HepG2 (cell line): ENCODE data around the gene YIF1A. TPM values are rescaled to one million over a fixed set of nuclear protein-coding genes. Genes with fewer than 3 reads are reported as not detected.

Experiments
- GFI1 ChIP-seq: sonication (generic); formaldehyde crosslinking; IDR thresholded peaks from 2 replicates; pipeline ENCODE4 v1.5.0; 2020; ENCODE audit warnings: missing genetic modification reagents, mild to moderate bottlenecking, borderline replicate concordance
- HCFC1 ChIP-seq: fragments of 150-350 bp; IDR thresholded peaks from 2 replicates; pipeline ENCODE4 v1.6.1; 2014; ENCODE audit warnings: low read depth, low read length
- HNRNPK ChIP-seq: fragments of 200-400 bp; formaldehyde crosslinking; IDR thresholded peaks from 2 replicates; pipeline ENCODE4 v1.6.1; 2018; ENCODE audit warnings: low read length, low read depth, moderate library complexity, mild to moderate bottlenecking; ENCODE audit not compliant: poor library complexity, severe bottlenecking
- HOXA3 ChIP-seq: sonication (generic); formaldehyde crosslinking; IDR thresholded peaks from 2 replicates; pipeline ENCODE4 v1.5.0; 2020; ENCODE audit warnings: missing genetic modification reagents
- NCOR1 ChIP-seq: fragments of 200-600 bp; sonication (generic); IDR thresholded peaks from 2 replicates; pipeline ENCODE4 v1.7.0; 2017; ENCODE audit warnings: antibody characterized with exemption, low read length, borderline replicate concordance
- PHF5A ChIP-seq: IDR thresholded peaks from one replicate; pipeline ENCODE4 v1.6.1; 2018; ENCODE audit warnings: low read depth, missing genetic modification reagents; ENCODE audit not compliant: unreplicated experiment
- PHF8 ChIP-seq: sonication (generic); formaldehyde crosslinking; IDR thresholded peaks from 2 replicates; pipeline ENCODE4 v1.5.0; 2020; ENCODE audit warnings: missing genetic modification reagents
- ZFP36L1 ChIP-seq: sonication (generic); formaldehyde crosslinking; IDR thresholded peaks from 2 replicates; pipeline ENCODE4 v1.8.0; 2022; ENCODE audit warnings: mild to moderate bottlenecking, missing genetic modification reagents, moderate library complexity
- ZNF160 ChIP-seq: sonication (generic); formaldehyde crosslinking; IDR thresholded peaks from 2 replicates; pipeline ENCODE4 v1.8.0; 2022; ENCODE audit warnings: mild to moderate bottlenecking, inconsistent platforms, missing genetic modification reagents
- ZNF343 ChIP-seq: sonication (generic); formaldehyde crosslinking; IDR thresholded peaks from 2 replicates; pipeline ENCODE4 v1.4.0; 2020; ENCODE audit warnings: mild to moderate bottlenecking, missing genetic modification reagents
- ZNF703 ChIP-seq: sonication (generic); formaldehyde crosslinking; IDR thresholded peaks from 2 replicates; pipeline ENCODE4 v1.5.1; 2020; ENCODE audit warnings: missing genetic modification reagents, mild to moderate bottlenecking, moderate library complexity, borderline replicate concordance
- ZNF749 ChIP-seq: sonication (generic); formaldehyde crosslinking; IDR thresholded peaks from 2 replicates; pipeline ENCODE4 v1.8.0; 2022; ENCODE audit warnings: mild to moderate bottlenecking, missing genetic modification reagents, moderate library complexity, borderline replicate concordance
- ZNF768 ChIP-seq: sonication (generic); formaldehyde crosslinking; IDR thresholded peaks from 2 replicates; pipeline ENCODE4 v1.4.0; 2020; ENCODE audit warnings: missing genetic modification reagents
- polyA plus RNA-seq, 8 experiments: library from polyadenylated mRNA; depleted of rRNA in 3 of 8; stranded (reverse) in 7 of 8; unstranded in 1 of 8; fragments of >200 nt; fragmentation: Illumina TruSeq in 4 of 8; extraction: Trizol in 4 of 8; gene quantifications; 2 replicates each; pipeline versions ENCODE4 v1.2.1 to v1.2.3, GENCODE V29; 2011 to 2016; ENCODE audit warnings: low read depth in 4 of 8, missing spikeins in 1 of 8, mixed read lengths in 1 of 8; ENCODE audit not compliant: insufficient read depth in 1 of 8
- total RNA-seq, 5 experiments: library from RNA; depleted of rRNA; stranded (reverse); fragments of >200 nt; fragmentation: Illumina TruSeq; extraction: Trizol; gene quantifications; 2 replicates each; pipeline ENCODE4 v1.2.3, GENCODE V29; 2016; ENCODE audit warnings: low read depth in 1 of 5
- TF ChIP-seq, protein P1 (sequence below): sonication (generic); formaldehyde crosslinking; conservative IDR thresholded peaks from 2 replicates; pipeline ENCODE4 v1.8.0; 2022; ENCODE audit warnings: mild to moderate bottlenecking, moderate library complexity, missing genetic modification reagents
- TF ChIP-seq, protein P2 (sequence below): sonication (generic); formaldehyde crosslinking; IDR thresholded peaks from 2 replicates; pipeline ENCODE4 v1.4.0; 2020; ENCODE audit warnings: missing genetic modification reagents
- TF ChIP-seq, protein P3 (sequence below): sonication (generic); formaldehyde crosslinking; IDR thresholded peaks from 2 replicates; pipeline ENCODE4 v1.8.1; 2023; ENCODE audit warnings: mild to moderate bottlenecking, inconsistent platforms, moderate library complexity, missing genetic modification reagents, borderline replicate concordance
- TF ChIP-seq, protein P4 (sequence below): IDR thresholded peaks from 2 replicates; pipeline ENCODE4 v1.6.1; 2016
- TF ChIP-seq, protein P5 (sequence below): sonication (generic); formaldehyde crosslinking; IDR thresholded peaks from 2 replicates; pipeline ENCODE4 v1.4.0; 2020; ENCODE audit warnings: missing genetic modification reagents, borderline replicate concordance

YIF1A gene
- total and polyA plus RNA-seq, 2 of the 13 experiments (the other 11 are each of a cell fraction or from before 2014, with no cell fraction given): 133 to 145 TPM

DNA sequence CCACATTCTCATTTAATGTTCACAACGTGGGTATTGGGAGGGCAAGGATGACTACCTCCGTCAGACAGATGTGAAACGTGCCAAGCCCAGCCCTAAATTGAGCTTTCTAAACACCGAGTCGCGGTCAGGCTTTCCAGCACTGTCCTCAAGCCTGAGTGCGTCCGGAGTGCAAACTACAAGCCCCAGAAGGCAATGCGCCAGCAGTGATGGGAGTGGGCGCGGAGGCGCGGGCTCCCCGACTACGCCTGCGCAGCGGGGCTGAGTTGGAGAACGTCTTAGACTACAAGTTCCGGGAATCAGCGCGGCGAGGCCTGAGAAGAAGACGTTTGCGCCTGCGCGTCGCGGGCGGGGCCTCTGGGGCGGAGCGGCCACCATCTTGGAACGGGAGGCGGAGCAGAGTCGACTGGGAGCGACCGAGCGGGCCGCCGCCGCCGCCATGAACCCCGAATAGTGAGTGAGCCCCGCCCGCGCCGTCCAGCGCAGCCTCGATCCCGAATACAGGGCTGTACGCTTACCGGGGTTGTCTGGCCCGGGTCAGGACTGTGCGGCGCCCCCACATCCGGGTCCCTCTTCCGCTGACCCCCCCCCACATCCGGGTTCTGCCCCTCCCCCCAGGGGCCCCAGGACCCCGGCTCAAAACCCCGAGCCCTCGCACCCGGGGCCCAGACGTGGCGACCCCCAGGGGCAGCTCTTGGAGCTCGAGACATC, 20.5 kb downstream of the YIF1A start, which contains the start of gene RAB1B (continued):
- TF ChIP-seq ZNF343 (CRISPR knock-in tag) (0 out of 2 replicates have a peak, but pooled peaks have one; percentile 5), PHF8 (CRISPR knock-in tag) (peak; percentile 67), HCFC1 (peak; percentile 94), GFI1 (0 out of 2 replicates have a peak, but pooled peaks have one; percentile 31), ZNF160 (CRISPR knock-in tag) (no peak), ZFP36L1 (CRISPR knock-in tag) (no peak), PHF5A (CRISPR knock-in tag) (peak; percentile 21), ZNF749 (CRISPR knock-in tag) (0 out of 2 replicates have a peak, but pooled peaks have one; percentile 26), HOXA3 (CRISPR knock-in tag) (peak; percentile 97), ZNF768 (CRISPR knock-in tag) (no peak), ZNF703 (no peak), NCOR1 (no peak), HNRNPK (peak; percentile 49)
- TF ChIP-seq, protein P1, sequence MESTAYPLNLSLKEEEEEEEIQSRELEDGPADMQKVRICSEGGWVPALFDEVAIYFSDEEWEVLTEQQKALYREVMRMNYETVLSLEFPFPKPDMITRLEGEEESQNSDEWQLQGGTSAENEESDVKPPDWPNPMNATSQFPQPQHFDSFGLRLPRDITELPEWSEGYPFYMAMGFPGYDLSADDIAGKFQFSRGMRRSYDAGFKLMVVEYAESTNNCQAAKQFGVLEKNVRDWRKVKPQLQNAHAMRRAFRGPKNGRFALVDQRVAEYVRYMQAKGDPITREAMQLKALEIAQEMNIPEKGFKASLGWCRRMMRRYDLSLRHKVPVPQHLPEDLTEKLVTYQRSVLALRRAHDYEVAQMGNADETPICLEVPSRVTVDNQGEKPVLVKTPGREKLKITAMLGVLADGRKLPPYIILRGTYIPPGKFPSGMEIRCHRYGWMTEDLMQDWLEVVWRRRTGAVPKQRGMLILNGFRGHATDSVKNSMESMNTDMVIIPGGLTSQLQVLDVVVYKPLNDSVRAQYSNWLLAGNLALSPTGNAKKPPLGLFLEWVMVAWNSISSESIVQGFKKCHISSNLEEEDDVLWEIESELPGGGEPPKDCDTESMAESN (CRISPR knock-in tag): peak; percentile 60
- TF ChIP-seq, protein P2, sequence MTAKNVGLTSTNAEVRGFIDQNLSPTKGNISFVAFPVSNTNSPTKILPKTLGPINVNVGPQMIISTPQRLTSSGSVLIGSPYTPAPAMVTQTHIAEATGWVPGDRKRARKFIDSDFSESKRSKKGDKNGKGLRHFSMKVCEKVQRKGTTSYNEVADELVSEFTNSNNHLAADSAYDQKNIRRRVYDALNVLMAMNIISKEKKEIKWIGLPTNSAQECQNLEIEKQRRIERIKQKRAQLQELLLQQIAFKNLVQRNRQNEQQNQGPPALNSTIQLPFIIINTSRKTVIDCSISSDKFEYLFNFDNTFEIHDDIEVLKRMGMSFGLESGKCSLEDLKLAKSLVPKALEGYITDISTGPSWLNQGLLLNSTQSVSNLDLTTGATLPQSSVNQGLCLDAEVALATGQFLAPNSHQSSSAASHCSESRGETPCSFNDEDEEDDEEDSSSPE (CRISPR knock-in tag): peak; percentile 88
- TF ChIP-seq, protein P3, sequence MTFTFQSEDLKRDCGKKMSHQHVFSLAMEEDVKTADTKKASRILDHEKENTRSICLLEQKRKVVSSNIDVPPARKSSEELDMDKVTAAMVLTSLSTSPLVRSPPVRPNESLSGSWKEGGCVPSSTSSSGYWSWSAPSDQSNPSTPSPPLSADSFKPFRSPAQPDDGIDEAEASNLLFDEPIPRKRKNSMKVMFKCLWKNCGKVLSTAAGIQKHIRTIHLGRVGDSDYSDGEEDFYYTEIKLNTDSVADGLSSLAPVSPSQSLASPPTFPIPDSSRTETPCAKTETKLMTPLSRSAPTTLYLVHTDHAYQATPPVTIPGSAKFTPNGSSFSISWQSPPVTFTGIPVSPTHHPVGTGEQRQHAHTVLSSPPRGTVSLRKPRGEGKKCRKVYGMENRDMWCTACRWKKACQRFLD (CRISPR knock-in tag): peak; percentile 16; the same call in 1 of the 2 replicates
- TF ChIP-seq, protein P4, sequence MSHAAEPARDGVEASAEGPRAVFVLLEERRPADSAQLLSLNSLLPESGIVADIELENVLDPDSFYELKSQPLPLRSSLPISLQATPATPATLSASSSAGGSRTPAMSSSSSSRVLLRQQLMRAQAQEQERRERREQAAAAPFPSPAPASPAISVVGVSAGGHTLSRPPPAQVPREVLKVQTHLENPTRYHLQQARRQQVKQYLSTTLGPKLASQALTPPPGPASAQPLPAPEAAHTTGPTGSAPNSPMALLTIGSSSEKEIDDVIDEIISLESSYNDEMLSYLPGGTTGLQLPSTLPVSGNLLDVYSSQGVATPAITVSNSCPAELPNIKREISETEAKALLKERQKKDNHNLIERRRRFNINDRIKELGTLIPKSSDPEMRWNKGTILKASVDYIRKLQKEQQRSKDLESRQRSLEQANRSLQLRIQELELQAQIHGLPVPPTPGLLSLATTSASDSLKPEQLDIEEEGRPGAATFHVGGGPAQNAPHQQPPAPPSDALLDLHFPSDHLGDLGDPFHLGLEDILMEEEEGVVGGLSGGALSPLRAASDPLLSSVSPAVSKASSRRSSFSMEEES (CRISPR knock-in tag): peak; percentile 21; the same call in 1 of the 2 replicates
- TF ChIP-seq, protein P5, sequence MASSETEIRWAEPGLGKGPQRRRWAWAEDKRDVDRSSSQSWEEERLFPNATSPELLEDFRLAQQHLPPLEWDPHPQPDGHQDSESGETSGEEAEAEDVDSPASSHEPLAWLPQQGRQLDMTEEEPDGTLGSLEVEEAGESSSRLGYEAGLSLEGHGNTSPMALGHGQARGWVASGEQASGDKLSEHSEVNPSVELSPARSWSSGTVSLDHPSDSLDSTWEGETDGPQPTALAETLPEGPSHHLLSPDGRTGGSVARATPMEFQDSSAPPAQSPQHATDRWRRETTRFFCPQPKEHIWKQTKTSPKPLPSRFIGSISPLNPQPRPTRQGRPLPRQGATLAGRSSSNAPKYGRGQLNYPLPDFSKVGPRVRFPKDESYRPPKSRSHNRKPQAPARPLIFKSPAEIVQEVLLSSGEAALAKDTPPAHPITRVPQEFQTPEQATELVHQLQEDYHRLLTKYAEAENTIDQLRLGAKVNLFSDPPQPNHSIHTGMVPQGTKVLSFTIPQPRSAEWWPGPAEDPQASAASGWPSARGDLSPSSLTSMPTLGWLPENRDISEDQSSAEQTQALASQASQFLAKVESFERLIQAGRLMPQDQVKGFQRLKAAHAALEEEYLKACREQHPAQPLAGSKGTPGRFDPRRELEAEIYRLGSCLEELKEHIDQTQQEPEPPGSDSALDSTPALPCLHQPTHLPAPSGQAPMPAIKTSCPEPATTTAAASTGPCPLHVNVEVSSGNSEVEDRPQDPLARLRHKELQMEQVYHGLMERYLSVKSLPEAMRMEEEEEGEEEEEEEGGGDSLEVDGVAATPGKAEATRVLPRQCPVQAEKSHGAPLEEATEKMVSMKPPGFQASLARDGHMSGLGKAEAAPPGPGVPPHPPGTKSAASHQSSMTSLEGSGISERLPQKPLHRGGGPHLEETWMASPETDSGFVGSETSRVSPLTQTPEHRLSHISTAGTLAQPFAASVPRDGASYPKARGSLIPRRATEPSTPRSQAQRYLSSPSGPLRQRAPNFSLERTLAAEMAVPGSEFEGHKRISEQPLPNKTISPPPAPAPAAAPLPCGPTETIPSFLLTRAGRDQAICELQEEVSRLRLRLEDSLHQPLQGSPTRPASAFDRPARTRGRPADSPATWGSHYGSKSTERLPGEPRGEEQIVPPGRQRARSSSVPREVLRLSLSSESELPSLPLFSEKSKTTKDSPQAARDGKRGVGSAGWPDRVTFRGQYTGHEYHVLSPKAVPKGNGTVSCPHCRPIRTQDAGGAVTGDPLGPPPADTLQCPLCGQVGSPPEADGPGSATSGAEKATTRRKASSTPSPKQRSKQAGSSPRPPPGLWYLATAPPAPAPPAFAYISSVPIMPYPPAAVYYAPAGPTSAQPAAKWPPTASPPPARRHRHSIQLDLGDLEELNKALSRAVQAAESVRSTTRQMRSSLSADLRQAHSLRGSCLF (CRISPR knock-in tag): no peak
